ENCODE measurements around the gene PDE4C. TPM values are rescaled to one million over a fixed set of nuclear protein-coding genes. Genes with fewer than 3 reads are reported as not detected.

The PDE4C gene
- total and polyA plus RNA-seq, 9 of the 15 experiments (the other 6 are each of a cell fraction or from before 2014, with no cell fraction given), result 0.04 to 0.91 (median 0.20) TPM; not detected in 1

DNA sequence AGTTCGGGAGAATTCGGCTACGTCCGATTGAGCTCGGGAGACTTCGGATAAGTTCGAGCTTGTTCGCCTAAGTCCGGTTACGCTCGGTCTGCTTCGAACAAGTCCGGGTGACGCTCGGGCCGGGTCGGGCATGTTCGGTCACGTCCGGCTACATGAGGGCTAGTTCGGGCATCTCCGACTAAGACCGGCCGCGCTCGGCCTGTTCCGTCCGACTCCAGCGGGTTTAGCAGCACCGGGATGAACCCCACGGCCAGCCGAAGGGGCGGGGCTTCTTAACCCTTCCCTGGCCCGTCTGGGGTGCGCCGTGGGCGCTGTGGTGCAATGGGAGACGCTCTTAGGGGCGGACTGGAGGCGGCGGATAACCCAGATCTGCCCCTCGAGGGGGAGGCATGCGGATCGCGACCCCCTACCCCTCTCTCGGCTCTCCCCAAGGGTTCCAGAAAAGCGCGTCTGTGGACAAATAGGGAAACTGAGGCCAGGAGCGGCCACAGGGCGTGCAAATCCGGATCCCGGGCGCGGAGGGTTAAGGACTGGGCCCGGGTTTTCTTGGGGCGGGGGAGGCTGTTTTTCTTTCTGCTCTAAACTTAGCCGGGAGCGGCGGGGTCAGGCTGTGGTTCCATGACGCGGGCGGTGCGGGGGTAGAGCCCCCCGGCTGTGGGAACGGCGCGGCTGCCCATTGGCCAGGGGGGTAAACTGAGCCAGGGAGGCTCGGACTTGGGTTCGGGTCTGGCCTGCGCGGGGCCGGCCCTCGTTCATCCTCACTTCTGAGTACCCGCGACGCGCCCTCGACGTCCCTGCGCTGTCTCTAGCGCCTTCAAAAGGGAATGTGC lies 1.5 kb downstream of the PDE4C start (continued):
- TF ChIP-seq, protein P1, sequence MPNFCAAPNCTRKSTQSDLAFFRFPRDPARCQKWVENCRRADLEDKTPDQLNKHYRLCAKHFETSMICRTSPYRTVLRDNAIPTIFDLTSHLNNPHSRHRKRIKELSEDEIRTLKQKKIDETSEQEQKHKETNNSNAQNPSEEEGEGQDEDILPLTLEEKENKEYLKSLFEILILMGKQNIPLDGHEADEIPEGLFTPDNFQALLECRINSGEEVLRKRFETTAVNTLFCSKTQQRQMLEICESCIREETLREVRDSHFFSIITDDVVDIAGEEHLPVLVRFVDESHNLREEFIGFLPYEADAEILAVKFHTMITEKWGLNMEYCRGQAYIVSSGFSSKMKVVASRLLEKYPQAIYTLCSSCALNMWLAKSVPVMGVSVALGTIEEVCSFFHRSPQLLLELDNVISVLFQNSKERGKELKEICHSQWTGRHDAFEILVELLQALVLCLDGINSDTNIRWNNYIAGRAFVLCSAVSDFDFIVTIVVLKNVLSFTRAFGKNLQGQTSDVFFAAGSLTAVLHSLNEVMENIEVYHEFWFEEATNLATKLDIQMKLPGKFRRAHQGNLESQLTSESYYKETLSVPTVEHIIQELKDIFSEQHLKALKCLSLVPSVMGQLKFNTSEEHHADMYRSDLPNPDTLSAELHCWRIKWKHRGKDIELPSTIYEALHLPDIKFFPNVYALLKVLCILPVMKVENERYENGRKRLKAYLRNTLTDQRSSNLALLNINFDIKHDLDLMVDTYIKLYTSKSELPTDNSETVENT (CRISPR knock-in tag; IDR thresholded peaks at IDR 0.05), result no peak
- no peak for TF ChIP-seq XRCC3 (IDR thresholded peaks at IDR 0.05)
- TF ChIP-seq TEAD1 (CRISPR knock-in tag; IDR thresholded peaks at IDR 0.05), result no peak
- no peak for TF ChIP-seq NFIX (CRISPR knock-in tag; IDR thresholded peaks at IDR 0.05; ENCODE audit: low read depth)
- no peak for TF ChIP-seq ZNF449 (CRISPR knock-in tag; IDR thresholded peaks at IDR 0.05)
- no peak for TF ChIP-seq ETS2 (tag; IDR thresholded peaks at IDR 0.05; ENCODE audit: borderline replicate concordance, poor library complexity, severe bottlenecking)
- no peak for TF ChIP-seq MLX (CRISPR knock-in tag; conservative IDR thresholded peaks at IDR 0.05)
- TF ChIP-seq ZNF699 (CRISPR knock-in tag; IDR thresholded peaks at IDR 0.05; ENCODE audit: insufficient replicate concordance), result no peak
- TF ChIP-seq, protein P2, sequence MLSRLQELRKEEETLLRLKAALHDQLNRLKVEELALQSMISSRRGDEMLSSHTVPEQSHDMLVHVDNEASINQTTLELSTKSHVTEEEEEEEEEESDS (CRISPR knock-in tag; IDR thresholded peaks at IDR 0.05), result no peak
- TF ChIP-seq MAX (CRISPR knock-in tag; IDR thresholded peaks at IDR 0.05), result 0 out of 2 replicates have a peak, but pooled peaks have one; percentile 24
- TF ChIP-seq GABPB1 (CRISPR knock-in tag; IDR thresholded peaks at IDR 0.05), result no peak
- TF ChIP-seq, protein P3, sequence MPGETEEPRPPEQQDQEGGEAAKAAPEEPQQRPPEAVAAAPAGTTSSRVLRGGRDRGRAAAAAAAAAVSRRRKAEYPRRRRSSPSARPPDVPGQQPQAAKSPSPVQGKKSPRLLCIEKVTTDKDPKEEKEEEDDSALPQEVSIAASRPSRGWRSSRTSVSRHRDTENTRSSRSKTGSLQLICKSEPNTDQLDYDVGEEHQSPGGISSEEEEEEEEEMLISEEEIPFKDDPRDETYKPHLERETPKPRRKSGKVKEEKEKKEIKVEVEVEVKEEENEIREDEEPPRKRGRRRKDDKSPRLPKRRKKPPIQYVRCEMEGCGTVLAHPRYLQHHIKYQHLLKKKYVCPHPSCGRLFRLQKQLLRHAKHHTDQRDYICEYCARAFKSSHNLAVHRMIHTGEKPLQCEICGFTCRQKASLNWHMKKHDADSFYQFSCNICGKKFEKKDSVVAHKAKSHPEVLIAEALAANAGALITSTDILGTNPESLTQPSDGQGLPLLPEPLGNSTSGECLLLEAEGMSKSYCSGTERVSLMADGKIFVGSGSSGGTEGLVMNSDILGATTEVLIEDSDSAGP (CRISPR knock-in tag; IDR thresholded peaks at IDR 0.05), result 0 out of 2 replicates have a peak, but pooled peaks have one; percentile 25
- TF ChIP-seq THRAP3 (IDR thresholded peaks at IDR 0.05; ENCODE audit: borderline replicate concordance), result no peak
- TF ChIP-seq NFIC (IDR thresholded peaks at IDR 0.05), result peak; percentile 56
- no peak for TF ChIP-seq MIER1 (IDR thresholded peaks at IDR 0.05; ENCODE audit: low read depth)
- TF ChIP-seq GATA2 (CRISPR knock-in tag; IDR thresholded peaks at IDR 0.05), result no peak
- peak; percentile 24 for TF ChIP-seq HMGN3 (IDR thresholded peaks at IDR 0.05; ENCODE audit: borderline replicate concordance, extremely low read depth, insufficient read length, low read depth, low read length)
- TF ChIP-seq CREB1 (IDR thresholded peaks at IDR 0.05), result peak; percentile 41; the same call in 1 of the 2 replicates
- TF ChIP-seq CREB1 (CRISPR knock-in tag; IDR thresholded peaks at IDR 0.05), result peak; percentile 63; the same call in 1 of the 2 replicates
- TF ChIP-seq PPARD (CRISPR knock-in tag; IDR thresholded peaks at IDR 0.05), result no peak
